Ishikawa (cell line): ENCODE measurements around the gene SEMA6A.

Source experiments
- CEBPB ChIP-seq: IDR thresholded peaks from 2 replicates; pipeline ENCODE4 v1.6.1; 2012
- CREB1 ChIP-seq: IDR thresholded peaks from 2 replicates; pipeline ENCODE4 v1.6.1; 2012; ENCODE audit warnings: low read depth
- EGR1 ChIP-seq: IDR thresholded peaks from 2 replicates; pipeline ENCODE4 v1.6.1; 2012
- EP300 ChIP-seq: IDR thresholded peaks from 2 replicates; pipeline ENCODE4 v1.6.1; 2012; ENCODE audit warnings: borderline replicate concordance
- FOXM1 ChIP-seq: IDR thresholded peaks from 2 replicates; pipeline ENCODE4 v1.6.1; 2012; ENCODE audit warnings: low read depth, borderline replicate concordance
- MAX ChIP-seq: IDR thresholded peaks from 2 replicates; pipeline ENCODE4 v1.6.1; 2012
- NFIC ChIP-seq: IDR thresholded peaks from 2 replicates; pipeline ENCODE4 v1.6.1; 2012
- RAD21 ChIP-seq: IDR thresholded peaks from 2 replicates; pipeline ENCODE4 v1.6.1; 2012; ENCODE audit warnings: low read depth
- TAF1 ChIP-seq: IDR thresholded peaks from 2 replicates; pipeline ENCODE4 v1.6.1; 2012; ENCODE audit warnings: low read depth, mild to moderate bottlenecking
- TCF12 ChIP-seq: IDR thresholded peaks from 2 replicates; pipeline ENCODE4 v1.6.1; 2012; ENCODE audit warnings: low read depth
- TEAD4 ChIP-seq: IDR thresholded peaks from 2 replicates; pipeline ENCODE4 v1.6.1; 2012
- USF1 ChIP-seq: IDR thresholded peaks from 2 replicates; pipeline ENCODE4 v1.6.1; 2012
- YY1 ChIP-seq: IDR thresholded peaks from 2 replicates; pipeline ENCODE4 v1.6.1; 2012; ENCODE audit warnings: low read depth
- ZBTB7A ChIP-seq: IDR thresholded peaks from 2 replicates; pipeline ENCODE4 v1.6.1; 2012; ENCODE audit warnings: low read depth
- TF ChIP-seq, protein P1 (sequence below): IDR thresholded peaks from 2 replicates; pipeline ENCODE4 v1.6.1; 2012; ENCODE audit warnings: low read depth, mild to moderate bottlenecking

The SEMA6A gene

DNA sequence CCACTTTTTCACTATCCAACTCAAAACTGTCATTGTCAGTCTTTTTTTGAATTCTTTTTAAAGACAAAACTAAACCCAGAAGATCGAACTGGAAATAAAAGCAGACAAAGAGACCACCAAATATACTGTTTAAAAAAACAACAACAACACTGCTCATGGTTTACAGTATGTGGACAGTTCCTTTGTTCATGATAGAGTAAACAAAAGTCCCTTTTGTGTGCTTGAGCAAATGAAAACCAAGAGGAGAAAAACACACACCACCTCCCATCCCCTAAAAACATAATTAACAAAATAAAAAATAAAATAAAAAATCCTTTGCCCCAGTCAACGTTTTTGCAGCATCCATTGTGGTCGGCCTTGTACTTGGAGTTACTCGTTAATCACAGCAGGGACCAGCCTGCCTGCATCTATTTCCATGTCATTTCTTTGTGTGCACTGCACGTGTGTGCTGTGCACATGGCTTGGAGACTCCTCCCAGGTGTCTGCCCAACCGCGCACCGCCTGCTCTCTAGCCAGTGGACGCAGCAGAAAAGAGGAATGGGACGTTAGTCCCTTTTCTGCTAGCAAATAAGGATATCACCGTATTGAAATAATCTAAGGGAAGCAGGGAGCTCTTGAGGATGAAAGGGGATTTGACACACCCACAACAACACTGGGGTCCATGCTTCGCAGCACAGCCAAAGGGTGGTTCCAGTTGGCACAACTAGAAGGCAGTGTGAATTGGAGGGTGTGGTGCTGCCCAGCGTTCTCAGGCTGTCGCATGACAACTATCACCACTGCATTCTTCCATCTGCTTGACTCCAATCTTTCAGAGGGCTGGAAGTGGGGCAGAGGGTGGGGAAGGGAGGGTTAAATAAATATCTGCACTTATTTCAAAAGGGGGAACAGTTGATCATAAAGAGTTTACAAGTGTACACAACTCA lies 130.0 kb downstream of the SEMA6A start:
- TF ChIP-seq, protein P1, sequence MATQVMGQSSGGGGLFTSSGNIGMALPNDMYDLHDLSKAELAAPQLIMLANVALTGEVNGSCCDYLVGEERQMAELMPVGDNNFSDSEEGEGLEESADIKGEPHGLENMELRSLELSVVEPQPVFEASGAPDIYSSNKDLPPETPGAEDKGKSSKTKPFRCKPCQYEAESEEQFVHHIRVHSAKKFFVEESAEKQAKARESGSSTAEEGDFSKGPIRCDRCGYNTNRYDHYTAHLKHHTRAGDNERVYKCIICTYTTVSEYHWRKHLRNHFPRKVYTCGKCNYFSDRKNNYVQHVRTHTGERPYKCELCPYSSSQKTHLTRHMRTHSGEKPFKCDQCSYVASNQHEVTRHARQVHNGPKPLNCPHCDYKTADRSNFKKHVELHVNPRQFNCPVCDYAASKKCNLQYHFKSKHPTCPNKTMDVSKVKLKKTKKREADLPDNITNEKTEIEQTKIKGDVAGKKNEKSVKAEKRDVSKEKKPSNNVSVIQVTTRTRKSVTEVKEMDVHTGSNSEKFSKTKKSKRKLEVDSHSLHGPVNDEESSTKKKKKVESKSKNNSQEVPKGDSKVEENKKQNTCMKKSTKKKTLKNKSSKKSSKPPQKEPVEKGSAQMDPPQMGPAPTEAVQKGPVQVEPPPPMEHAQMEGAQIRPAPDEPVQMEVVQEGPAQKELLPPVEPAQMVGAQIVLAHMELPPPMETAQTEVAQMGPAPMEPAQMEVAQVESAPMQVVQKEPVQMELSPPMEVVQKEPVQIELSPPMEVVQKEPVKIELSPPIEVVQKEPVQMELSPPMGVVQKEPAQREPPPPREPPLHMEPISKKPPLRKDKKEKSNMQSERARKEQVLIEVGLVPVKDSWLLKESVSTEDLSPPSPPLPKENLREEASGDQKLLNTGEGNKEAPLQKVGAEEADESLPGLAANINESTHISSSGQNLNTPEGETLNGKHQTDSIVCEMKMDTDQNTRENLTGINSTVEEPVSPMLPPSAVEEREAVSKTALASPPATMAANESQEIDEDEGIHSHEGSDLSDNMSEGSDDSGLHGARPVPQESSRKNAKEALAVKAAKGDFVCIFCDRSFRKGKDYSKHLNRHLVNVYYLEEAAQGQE = no peak
- TF ChIP-seq USF1 (no peak), TEAD4 (no peak), EGR1 (no peak), NFIC (no peak), CEBPB (no peak), FOXM1 (no peak), TCF12 (no peak)

DNA sequence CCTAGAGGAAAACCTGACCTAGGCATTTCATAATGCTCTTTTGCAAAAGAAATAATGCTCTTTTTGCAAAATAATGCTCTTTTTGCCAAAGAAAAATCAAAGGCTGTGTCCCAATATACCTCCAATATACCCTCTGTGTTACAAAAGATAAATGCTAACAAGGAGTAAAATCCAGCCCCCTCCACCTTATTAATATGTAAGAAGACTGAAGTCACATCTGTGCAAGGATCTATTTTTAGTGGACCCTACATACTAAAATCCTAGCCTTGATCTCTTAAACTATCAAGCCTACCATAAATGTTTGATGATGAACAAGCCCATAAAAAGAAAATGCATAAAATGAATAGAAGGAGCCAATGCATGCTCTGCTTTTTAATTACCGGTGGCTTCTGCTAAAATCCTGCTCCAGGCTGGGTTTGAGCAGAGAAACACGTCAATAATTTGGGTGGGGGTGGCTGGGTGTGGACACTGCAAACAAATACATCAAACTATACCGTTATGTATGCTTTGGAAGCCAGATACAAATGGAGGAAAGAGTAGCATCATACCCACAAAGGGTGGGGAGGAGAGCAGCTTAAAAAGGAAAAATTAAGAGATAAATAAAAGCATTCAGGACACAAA lies 131.6 kb downstream of the SEMA6A start:
- TF ChIP-seq YY1 = no peak

DNA sequence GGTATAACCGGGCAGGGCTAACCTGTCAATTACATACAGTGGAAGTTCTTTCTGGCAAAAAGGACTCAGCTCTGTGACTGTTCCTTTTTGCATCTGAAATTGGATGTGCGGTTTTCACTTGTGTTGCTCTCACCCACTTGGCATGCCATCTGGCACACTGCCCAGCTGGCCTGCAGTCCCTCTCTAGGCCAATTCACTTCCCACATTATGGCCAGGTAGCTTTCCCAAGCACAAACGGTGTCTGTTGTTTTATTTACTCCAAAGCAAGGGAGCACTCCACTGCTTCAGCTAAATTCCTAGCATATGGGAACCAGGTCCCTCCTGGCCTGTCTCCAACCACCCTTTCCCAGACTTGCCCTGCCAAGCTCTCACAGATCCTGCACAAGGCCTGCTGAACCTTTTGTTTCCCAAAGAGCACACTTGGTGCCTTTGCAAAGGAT lies 132.5 kb downstream of the SEMA6A start:
- TF ChIP-seq ZBTB7A (no peak), TEAD4 (peak; percentile 61), MAX (no peak), EGR1 (no peak), EP300 (peak; percentile 44; the same call in 1 of the 2 replicates), USF1 (no peak; the same call in 1 of the 2 replicates), RAD21 (no peak), TCF12 (peak; percentile 54), NFIC (peak; percentile 91), YY1 (no peak), CEBPB (no peak; the same call in 1 of the 2 replicates), CREB1 (no peak)

GRCh38 chr5:116441223-116441622 lies 133.4 kb downstream of the SEMA6A start:
- TF ChIP-seq TCF12 (0 out of 2 replicates have a peak, but pooled peaks have one; percentile 46), USF1 (peak; percentile 32; the same call in 1 of the 2 replicates), YY1 (no peak), CEBPB (no peak), TEAD4 (no peak)

DNA sequence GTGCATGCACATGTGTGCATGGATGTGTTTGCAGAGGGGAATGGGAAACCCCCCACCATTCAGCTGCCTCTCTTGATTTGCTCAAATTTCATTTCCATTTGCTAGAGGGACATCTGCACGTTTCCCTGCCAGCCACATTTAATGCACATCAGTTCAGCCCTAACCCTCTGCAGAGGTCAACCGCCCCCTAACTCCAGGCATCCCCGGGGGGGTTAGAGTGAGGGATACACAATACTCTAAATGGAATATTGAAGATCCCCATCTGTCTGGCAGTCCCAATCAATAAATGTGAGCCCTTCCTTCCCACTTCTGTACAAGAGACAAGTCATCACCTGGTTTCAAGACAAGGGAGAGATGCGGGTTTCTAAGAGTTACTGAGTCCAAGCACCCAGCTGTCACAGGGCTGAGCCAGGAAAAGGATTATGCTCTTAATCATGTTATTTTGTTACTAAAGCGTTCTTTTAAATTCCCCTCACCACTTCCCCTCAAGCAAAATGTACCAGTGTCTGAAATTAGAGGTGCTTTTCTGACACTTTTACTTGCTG lies 134.1 kb downstream of the SEMA6A start:
- TF ChIP-seq YY1 (no peak), ZBTB7A (no peak)

DNA sequence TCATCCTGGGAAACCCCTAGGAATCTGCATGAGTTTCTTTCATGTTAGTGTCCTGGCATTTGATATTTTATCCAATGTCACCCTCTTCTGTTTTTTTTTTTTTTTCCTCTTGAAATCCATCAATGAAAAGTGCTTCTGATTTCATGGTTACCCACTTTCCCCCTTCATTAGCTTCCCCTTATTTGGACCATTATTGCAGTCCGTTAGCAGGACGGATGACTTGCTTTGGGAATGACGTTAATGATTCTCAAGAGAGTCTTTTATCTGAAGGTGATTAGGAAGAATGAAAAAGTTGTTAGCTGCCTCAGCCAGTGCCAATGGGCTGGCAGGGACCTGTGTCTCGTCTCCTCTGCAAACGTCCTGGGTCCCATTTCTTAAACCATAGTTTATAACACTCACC lies 134.7 kb downstream of the SEMA6A start:
- no peak for TF ChIP-seq NFIC
- TF ChIP-seq CREB1 = no peak

- TF ChIP-seq, protein P1 = no peak
- TF ChIP-seq TAF1 = no peak
- TF ChIP-seq CEBPB = no peak
- TF ChIP-seq EP300 = no peak
- TF ChIP-seq ZBTB7A = no peak
- no peak for TF ChIP-seq MAX
- TF ChIP-seq CREB1 = no peak
- TF ChIP-seq FOXM1 = no peak
- TF ChIP-seq RAD21 = no peak
- no peak for TF ChIP-seq EGR1
- no peak for TF ChIP-seq YY1
- no peak for TF ChIP-seq USF1
- TF ChIP-seq NFIC = no peak
- no peak for TF ChIP-seq TEAD4
- no peak for TF ChIP-seq TCF12
Observed at GRCh38 chr5:116438979-116439554, 135.6 kb downstream of the SEMA6A start.
